Activated CD8-positive, alpha-beta T cell treated with anti-CD3 and anti-CD28 coated beads for 36 hours (primary cell): ENCODE results near the gene ZNF695. TPM values are rescaled to one million over a fixed set of nuclear protein-coding genes. Genes with fewer than 3 reads are reported as not detected.

ENCODE experiments used
- ATAC-seq: fragments of 200-7000 bp; cut with Tn5 transposase; one replicate; pipeline ENCODE4 v1.10.0; 2021; ENCODE audit warnings: mild to moderate bottlenecking, moderate library complexity
- CTCF ChIA-PET: fragments of 350-600 bp; sonication (Branson Sonifier 250); formaldehyde crosslinking; loops from one replicate; lab custom pipeline; 2021; ENCODE audit warnings: antibody characterized with exemption; lab: Charles Lee
- POLR2A ChIA-PET: fragments of 350-600 bp; sonication (Branson Sonifier 250); formaldehyde crosslinking; loops from one replicate; lab custom pipeline; 2021; ENCODE audit warnings: antibody characterized with exemption; lab: Charles Lee
- DNase-seq: peaks from one replicate; pipeline ENCODE4 v3.0.0-alpha.2; 2020
- H3K27ac Mint-ChIP-seq: one replicate; pipeline ENCODE4 v1.8.0; 2021; ENCODE audit warnings: mild to moderate bottlenecking, mixed read lengths
- H3K27me3 Mint-ChIP-seq: one replicate; pipeline ENCODE4 v1.8.0; 2021; ENCODE audit warnings: mixed read lengths
- H3K36me3 Mint-ChIP-seq: one replicate; pipeline ENCODE4 v1.8.0; 2021; ENCODE audit warnings: low read depth, mixed read lengths
- H3K4me1 Mint-ChIP-seq: one replicate; pipeline ENCODE4 v1.8.0; 2021; ENCODE audit warnings: low read depth, mixed read lengths
- H3K4me3 Mint-ChIP-seq: one replicate; pipeline ENCODE4 v1.8.0; 2021; ENCODE audit warnings: mild to moderate bottlenecking, moderate library complexity, mixed read lengths
- H3K9me3 Mint-ChIP-seq: one replicate; pipeline ENCODE4 v1.8.0; 2021; ENCODE audit warnings: mixed read lengths
- CTCF ChIP-seq: fragments of 200-600 bp; IDR thresholded peaks from one replicate; pipeline ENCODE4 v1.8.0; 2022; ENCODE audit warnings: antibody characterized with exemption, mild to moderate bottlenecking
- intact Hi-C: fragments of 100-400 bp; cut with micrococcal nuclease; formaldehyde crosslinking; loops from one replicate; pipeline ENCODE4 v1.10.0; 2022
- total RNA-seq, 2 experiments: library from RNA; stranded (reverse); gene quantifications; one replicate each; pipeline ENCODE4 v1.2.3, GENCODE V29; 2021

ZNF695 gene
- total RNA-seq, 2 experiments from 2014 or later = 1.1 to 2.6 TPM

DNA sequence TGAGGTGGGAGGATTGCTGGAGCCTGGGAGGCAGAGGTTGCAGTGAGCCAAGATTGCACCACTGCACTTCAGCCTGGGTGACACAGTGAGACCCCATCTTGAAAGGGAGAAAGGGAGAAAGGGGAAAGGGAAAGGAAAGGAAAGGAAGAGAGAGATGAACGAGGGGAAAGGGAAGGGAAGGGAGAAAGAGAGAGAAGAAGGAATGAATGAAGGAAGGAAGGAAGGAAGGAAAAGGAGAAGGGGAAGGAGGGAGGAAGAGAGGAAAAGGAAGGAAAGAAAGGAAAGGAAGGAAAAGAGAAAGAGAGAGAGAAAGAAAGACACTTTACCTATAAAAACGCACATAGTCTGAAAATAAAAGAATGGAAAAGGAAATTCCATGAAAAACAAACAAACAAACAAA is 18.0 kb downstream of the ZNF695 start:
- H3K9me3 Mint-ChIP-seq = peaks cover 65% of the 10 kb centered on the region
- intact Hi-C loops = no loop called here
- H3K4me1 Mint-ChIP-seq = no peaks in the 10 kb centered on the region
- no peak overlapping the region for H3K27ac Mint-ChIP-seq
- CTCF ChIA-PET = no interaction called here
- POLR2A ChIA-PET = no interaction called here
- peaks cover 33% of the 10 kb centered on the region for H3K36me3 Mint-ChIP-seq
- ATAC-seq (no peak), DNase-seq (no peak)
- no peak for TF ChIP-seq CTCF
- no peak overlapping the region for H3K4me3 Mint-ChIP-seq
- no peaks in the 10 kb centered on the region for H3K27me3 Mint-ChIP-seq

DNA sequence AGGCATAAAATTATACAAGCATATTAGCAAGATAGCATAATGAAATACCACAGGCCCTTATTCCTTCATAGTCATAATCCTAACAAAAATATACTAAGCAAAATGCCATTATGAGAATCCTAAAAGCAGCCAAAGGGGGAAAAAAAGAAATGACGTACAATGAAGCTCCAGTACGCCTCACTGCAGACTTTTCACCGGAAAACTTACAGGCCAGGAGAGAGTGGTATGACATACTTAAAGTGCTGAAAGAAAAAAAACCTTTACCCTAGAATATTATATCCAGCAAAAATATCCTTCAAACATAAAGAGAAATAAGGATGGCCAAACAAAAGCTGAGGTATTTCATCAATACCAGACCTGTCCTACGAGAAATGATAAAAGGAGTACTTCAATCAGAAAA is 19.5 kb downstream of the ZNF695 start:
- no peak for DNase-seq
- no peak for TF ChIP-seq CTCF
- Mint-ChIP-seq H3K4me3 (no peak overlapping the region), H3K27me3 (no peaks in the 10 kb centered on the region), H3K27ac (no peak overlapping the region), H3K36me3 (peaks cover 37% of the 10 kb centered on the region), H3K4me1 (no peaks in the 10 kb centered on the region), H3K9me3 (peaks cover 66% of the 10 kb centered on the region)
- ChIA-PET CTCF (interaction anchor here (1.5 kb wide), 1 partner anchor 17 kb away, joined by 4 read pairs; no protein-coding TSS in a partner anchor), POLR2A (no interaction called here)
- intact Hi-C loops = no loop called here
- ATAC-seq = no peak

- Mint-ChIP-seq H3K27ac (no peak overlapping the region), H3K36me3 (peaks cover 38% of the 10 kb centered on the region), H3K27me3 (no peaks in the 10 kb centered on the region), H3K4me1 (no peaks in the 10 kb centered on the region), H3K9me3 (peaks cover 66% of the 10 kb centered on the region), H3K4me3 (no peak overlapping the region)
- ChIA-PET CTCF (interaction anchor here (1.5 kb wide), 1 partner anchor 16 kb away, joined by 4 read pairs; no protein-coding TSS in a partner anchor), POLR2A (no interaction called here)
- intact Hi-C loops = no loop called here
- no peak for TF ChIP-seq CTCF
- DNase-seq = no peak
- ATAC-seq = no peak
Measured at GRCh38 chr1:246987083-246987690, 20.7 kb downstream of the ZNF695 start.

DNA sequence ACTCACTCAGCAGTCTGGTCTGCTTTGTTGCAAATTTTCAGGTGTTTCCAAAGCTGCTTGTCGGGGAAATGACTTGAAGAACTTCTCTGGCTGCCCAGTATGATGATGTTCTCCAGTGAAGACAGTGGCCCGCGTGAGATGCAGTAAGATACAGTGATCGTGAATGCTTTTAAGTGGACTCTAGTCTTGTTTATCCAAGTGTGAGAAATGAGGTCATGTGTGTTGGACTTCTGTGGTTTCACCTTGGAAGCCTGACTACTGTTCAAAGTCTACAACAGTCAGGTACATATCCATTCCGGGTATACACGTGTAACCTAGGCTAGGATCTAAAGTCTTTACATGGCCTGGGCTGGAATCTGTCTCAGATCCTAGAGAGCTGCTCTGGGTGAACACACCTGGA is 29.1 kb downstream of the ZNF695 start:
- peaks cover 11% of the 10 kb centered on the region for H3K36me3 Mint-ChIP-seq
- no peak for TF ChIP-seq CTCF
- intact Hi-C loops = no loop called here
- no peak for DNase-seq
- H3K4me3 Mint-ChIP-seq = no peak overlapping the region
- CTCF ChIA-PET = no interaction called here
- no peaks in the 10 kb centered on the region for H3K27me3 Mint-ChIP-seq
- no peak overlapping the region for H3K27ac Mint-ChIP-seq
- no peak for ATAC-seq
- POLR2A ChIA-PET = interaction anchor here (1.3 kb wide), 1 partner anchor 30 kb away, joined by 4 read pairs; no protein-coding TSS in a partner anchor
- H3K9me3 Mint-ChIP-seq = peaks cover 37% of the 10 kb centered on the region
- H3K4me1 Mint-ChIP-seq = no peaks in the 10 kb centered on the region

DNA sequence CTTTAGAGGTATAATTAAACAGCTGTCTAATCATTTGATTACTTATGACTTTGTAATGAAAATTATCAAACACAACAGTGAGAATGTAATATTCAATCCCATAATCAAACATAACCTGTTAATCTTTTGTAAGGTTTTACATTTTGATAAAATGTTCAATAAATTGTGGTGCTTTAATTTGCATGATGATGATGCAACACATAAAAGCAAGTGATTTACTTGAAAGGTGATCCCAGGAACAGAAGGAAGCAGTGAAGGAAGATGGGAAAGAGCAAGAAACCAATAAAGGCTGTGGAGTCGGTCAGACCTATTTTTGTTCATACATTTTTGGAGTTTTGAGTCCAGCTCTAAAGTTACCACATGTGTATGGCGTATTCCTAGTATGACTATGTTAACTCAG is 29.6 kb downstream of the ZNF695 start:
- POLR2A ChIA-PET = interaction anchor here (1.3 kb wide), 1 partner anchor 31 kb away, joined by 4 read pairs; no protein-coding TSS in a partner anchor

More for the DNA sequence above, 29.6 kb downstream of the ZNF695 start:
- no peak for ATAC-seq
- H3K9me3 Mint-ChIP-seq = peaks cover 37% of the 10 kb centered on the region
- TF ChIP-seq CTCF = no peak
- no peak overlapping the region for H3K27ac Mint-ChIP-seq
- no peaks in the 10 kb centered on the region for H3K27me3 Mint-ChIP-seq
- CTCF ChIA-PET = no interaction called here
- DNase-seq = no peak
- intact Hi-C loops = no loop called here
- no peak overlapping the region for H3K4me3 Mint-ChIP-seq
- no peaks in the 10 kb centered on the region for H3K4me1 Mint-ChIP-seq
- H3K36me3 Mint-ChIP-seq = peaks cover 11% of the 10 kb centered on the region
